K562 (cell line): ENCODE results near the gene DCUN1D4. TPM values are rescaled to one million over a fixed set of nuclear protein-coding genes. Genes with fewer than 3 reads are reported as not detected.
A peak's percentile ranks its signal among the peaks of the same experiment; 100 is the strongest.

Experiments used
- ATAC-seq: fragments of 200-7000 bp; cut with Tn5 transposase; 3 replicates; pipeline ENCODE4 v1.9.1; 2020; ENCODE audit warnings: moderate library complexity
- BruUV-seq: library from RNA; stranded (reverse); fragments of 400-500 nt; replicated peaks from 2 replicates; lab custom pipeline; 2021; lab: Mats Ljungman, UMichigan
- CTCF ChIA-PET: fragments of 300-600 bp; formaldehyde crosslinking; extraction: SDS; loops from one replicate; lab custom pipeline; 2021; ENCODE audit warnings: low intra/inter-chr PET ratio; lab: Yijun Ruan, JAX
- POLR2A ChIA-PET: fragments of 300-600, 350-650 bp; sonication (Branson Sonifier 250); formaldehyde crosslinking; extraction: SDS; loops from one replicate; lab custom pipeline; 2021; ENCODE audit warnings: antibody characterized with exemption, inconsistent platforms; lab: Yijun Ruan, JAX
- DNase-seq, 4 experiments: peaks; one replicate each; pipeline versions ENCODE4 v3.0.0 to v3.0.0-alpha.2; 2011 to 2018; ENCODE audit warnings: low spot score in 3 of 4, mixed read lengths in 3 of 4; ENCODE audit errors: extremely low read depth in 1 of 4
- FAIRE-seq: peaks from 2 replicates; lab custom pipeline; 2011; peaks lifted over from hg19 to GRCh38; lab: Jason Lieb, UNC
- H2AFZ ChIP-seq: 2 replicates; pipeline ENCODE4 v1.6.0; 2011; ENCODE audit warnings: low read depth, low read length, control low read depth, inconsistent platforms
- H3K27ac ChIP-seq: fragments of 200-600 bp; 3 replicates; pipeline ENCODE4 v1.8.0; 2011; ENCODE audit warnings: low read depth, mild to moderate bottlenecking, control low read depth, inconsistent platforms, low read length, moderate library complexity, mixed read lengths; ENCODE audit errors: extremely low read depth
- H3K27me3 ChIP-seq, 2 experiments: fragments of 300-600 bp in 1 of 2; 2 replicates in 1 of 2; 3 replicates in 1 of 2; pipeline versions ENCODE4 v1.6.0 to v1.8.0; 2011; ENCODE audit warnings: inconsistent platforms in 2 of 2, low read length in 2 of 2, mild to moderate bottlenecking in 1 of 2, mixed read lengths in 1 of 2, moderate library complexity in 1 of 2; ENCODE audit not compliant: control insufficient read depth in 2 of 2, insufficient read depth in 2 of 2
- H3K36me3 ChIP-seq: fragments of 300-600 bp; 3 replicates; pipeline ENCODE4 v1.8.0; 2011; ENCODE audit warnings: mild to moderate bottlenecking, low read length, inconsistent platforms; ENCODE audit not compliant: control insufficient read depth, insufficient read depth
- H3K4me1 ChIP-seq, 2 experiments: fragments of 200-600 bp in 1 of 2; replicated peaks in 1 of 2; 2 replicates in 1 of 2; 3 replicates in 1 of 2; pipeline versions ENCODE4 v1.5.1 to v1.8.0; 2011; ENCODE audit warnings: inconsistent platforms in 2 of 2, low read length in 2 of 2, mild to moderate bottlenecking in 1 of 2, mixed read lengths in 1 of 2, moderate library complexity in 1 of 2; ENCODE audit not compliant: control insufficient read depth in 2 of 2, insufficient read depth in 2 of 2
- H3K4me2 ChIP-seq: 2 replicates; pipeline ENCODE4 v1.6.1; 2011; ENCODE audit warnings: low read length, control low read depth, inconsistent platforms, mixed read lengths; ENCODE audit not compliant: insufficient read depth
- H3K4me3 ChIP-seq: fragments of 200-600 bp; sonication (generic), shearing (Covaris generic); 2 replicates; pipeline ENCODE4 v1.5.1; 2016; ENCODE audit warnings: control low read depth, inconsistent platforms
- H3K79me2 ChIP-seq: fragments of 200-600 bp; 3 replicates; pipeline ENCODE4 v1.8.0; 2011; ENCODE audit warnings: low read length, inconsistent platforms; ENCODE audit not compliant: control insufficient read depth, insufficient read depth
- H3K9ac ChIP-seq, 2 experiments: 2 replicates each; pipeline versions ENCODE4 v1.6.0 to v1.6.1; 2011; ENCODE audit warnings: low read depth in 2 of 2, low read length in 2 of 2, control low read depth in 1 of 2, inconsistent platforms in 1 of 2, mild to moderate bottlenecking in 1 of 2, mixed read lengths in 1 of 2; ENCODE audit not compliant: insufficient read depth in 1 of 2
- H3K9me1 ChIP-seq: one replicate; pipeline ENCODE4 v1.6.0; 2011; ENCODE audit warnings: inconsistent platforms, mild to moderate bottlenecking, low read length, moderate library complexity; ENCODE audit not compliant: control insufficient read depth, insufficient read depth
- H3K9me3 ChIP-seq: replicated peaks from 2 replicates; pipeline ENCODE4 v1.5.1; 2011; ENCODE audit warnings: low read depth, low read length, inconsistent platforms; ENCODE audit not compliant: control insufficient read depth, insufficient read depth
- H4K20me1 ChIP-seq: replicated peaks from 2 replicates; pipeline ENCODE4 v1.6.1; 2011; ENCODE audit warnings: low read length, inconsistent platforms, mixed read lengths; ENCODE audit not compliant: control insufficient read depth, insufficient read depth
- C11orf30 ChIP-seq: fragments of 450-650 bp; IDR thresholded peaks from 2 replicates; pipeline ENCODE4 v1.6.1; 2016; ENCODE audit warnings: low read depth, mild to moderate bottlenecking
- CCNT2 ChIP-seq: IDR thresholded peaks from 2 replicates; pipeline ENCODE4 v1.6.1; 2011; ENCODE audit warnings: borderline replicate concordance, low read depth, mild to moderate bottlenecking, moderate library complexity, mixed read lengths, low read length; ENCODE audit not compliant: insufficient read length; ENCODE audit errors: extremely low read depth
- CREM ChIP-seq: IDR thresholded peaks from 2 replicates; pipeline ENCODE4 v1.6.1; 2014; ENCODE audit warnings: antibody characterized with exemption, low read depth
- FOSL1 ChIP-seq: fragments of 200-800 bp; sonication (Bioruptor generic); conservative IDR thresholded peaks from 2 replicates; pipeline ENCODE4 v1.6.1; 2016; ENCODE audit warnings: missing genetic modification characterization, missing compliant biosample characterization
- MIER1 ChIP-seq: fragments of 450-650 bp; IDR thresholded peaks from 2 replicates; pipeline ENCODE4 v1.6.1; 2016; ENCODE audit warnings: antibody characterized with exemption, mild to moderate bottlenecking, low read depth
- NR2F6 ChIP-seq: fragments of 450-650 bp; formaldehyde crosslinking; IDR thresholded peaks from 2 replicates; pipeline ENCODE4 v1.4.0; 2020; ENCODE audit warnings: mild to moderate bottlenecking
- NUFIP1 ChIP-seq: fragments of 450-650 bp; IDR thresholded peaks from 2 replicates; pipeline ENCODE4 v1.6.1; 2018; ENCODE audit not compliant: partially characterized antibody
- POLR2B ChIP-seq: fragments of 450-650 bp; IDR thresholded peaks from 2 replicates; pipeline ENCODE4 v1.6.1; 2018; ENCODE audit warnings: low read depth; ENCODE audit not compliant: partially characterized antibody
- POLR2G ChIP-seq: fragments of 200-400 bp; formaldehyde crosslinking; IDR thresholded peaks from 2 replicates; pipeline ENCODE4 v1.6.1; 2017; ENCODE audit warnings: low read depth, mild to moderate bottlenecking, antibody characterized with exemption, low read length, moderate library complexity
- PTBP1 ChIP-seq: fragments of 200-400 bp; formaldehyde crosslinking; IDR thresholded peaks from 2 replicates; pipeline ENCODE4 v1.6.1; 2017; ENCODE audit warnings: low read depth, low read length
- TBL1XR1 ChIP-seq, 2 experiments: IDR thresholded peaks; 2 replicates each; pipeline ENCODE4 v1.6.1; 2012; ENCODE audit warnings: improper control_type of control experiment in 2 of 2, low read length in 2 of 2, mild to moderate bottlenecking in 1 of 2
- TEAD2 ChIP-seq: fragments of 450-650 bp; IDR thresholded peaks from 2 replicates; pipeline ENCODE4 v1.6.1; 2016; ENCODE audit warnings: missing genetic modification characterization, control low read depth, missing compliant biosample characterization
- U2AF1 ChIP-seq: fragments of 200-400 bp; formaldehyde crosslinking; optimal IDR thresholded peaks from 2 replicates; pipeline ENCODE3; 2017; ENCODE audit warnings: mild to moderate bottlenecking, low read depth, low read length, moderate library complexity
- YY1 ChIP-seq, 3 experiments: IDR thresholded peaks; 2 replicates each; pipeline ENCODE4 v1.6.1; 2011; ENCODE audit warnings: low read length in 2 of 3, mild to moderate bottlenecking in 2 of 3, moderate library complexity in 2 of 3, borderline replicate concordance in 1 of 3, control low read depth in 1 of 3, low read depth in 1 of 3; ENCODE audit not compliant: insufficient read depth in 3 of 3, insufficient replicate concordance in 2 of 3, control insufficient read depth in 1 of 3, insufficient read length in 1 of 3; ENCODE audit errors: extremely low read depth in 1 of 3
- ZBTB17 ChIP-seq: fragments of 450-650 bp; formaldehyde crosslinking; IDR thresholded peaks from 2 replicates; pipeline ENCODE4 v1.4.0; 2020; ENCODE audit warnings: mild to moderate bottlenecking
- ZBTB9 ChIP-seq: fragments of 450-650 bp; formaldehyde crosslinking; IDR thresholded peaks from 2 replicates; pipeline ENCODE4 v1.4.0; 2020; ENCODE audit warnings: mild to moderate bottlenecking, moderate library complexity
- ZC3H4 ChIP-seq: sonication (generic); formaldehyde crosslinking; IDR thresholded peaks from 2 replicates; pipeline ENCODE4 v1.9.0; 2021; ENCODE audit warnings: missing genetic modification reagents, borderline replicate concordance
- ZC3H8 ChIP-seq: fragments of 450-650 bp; IDR thresholded peaks from 2 replicates; pipeline ENCODE4 v1.6.1; 2017
- ZNF395 ChIP-seq: fragments of 200-800 bp; sonication (Bioruptor generic); IDR thresholded peaks from 2 replicates; pipeline ENCODE4 v1.6.1; 2017; ENCODE audit warnings: missing genetic modification characterization, missing compliant biosample characterization
- WGBS: fragments of 100-300 bp; shearing (Covaris generic); methylation state at CpG from one replicate; pipeline ENCODE4 v1.1.6; 2016; ENCODE audit warnings: low coverage, mixed read lengths; ENCODE audit not compliant: insufficient coverage; ENCODE audit errors: missing lambda C conversion rate; 5-methylcytosine and 5-hydroxymethylcytosine counted together
- in situ Hi-C: fragments of 300-500 bp; cut with MboI; formaldehyde crosslinking; loops from 4 replicates; pipeline ENCODE4 v1.15.0; 2018; ENCODE audit warnings: inconsistent platforms, mixed read lengths
- intact Hi-C: fragments of 100-400 bp; cut with micrococcal nuclease; formaldehyde crosslinking; loops from 2 replicates; pipeline ENCODE4 v1.14.2; 2022
- polyA plus RNA-seq, 8 experiments: library from polyadenylated mRNA; depleted of rRNA in 4 of 8; stranded (reverse) in 5 of 8; unstranded in 3 of 8; fragments of >200 nt; fragmentation: Nextera tagmentation in 2 of 8; fragmentation: Illumina TruSeq in 1 of 8; extraction: Ambion mirVana in 2 of 8; extraction: Trizol in 1 of 8; gene quantifications; 2 replicates each; pipeline versions ENCODE4 v1.2.1 to v1.2.3, GENCODE V29; 2011 to 2014; ENCODE audit warnings: inconsistent platforms in 1 of 8, missing spikeins in 1 of 8
- total RNA-seq, 7 experiments: library from RNA; depleted of rRNA in 6 of 7; stranded (reverse); fragments of >200 nt in 6 of 7; fragmentation: Illumina TruSeq in 2 of 7; extraction: Trizol in 2 of 7; gene quantifications; 2 replicates each; pipeline versions ENCODE4 v1.2.1 to v1.2.3, GENCODE V29; 2011 to 2021; ENCODE audit warnings: low replicate concordance in 1 of 7

DCUN1D4 gene
- total and polyA plus RNA-seq, 9 of the 15 experiments (the other 6 are each of a cell fraction or from before 2014, with no cell fraction given): 15.1 to 73.5 (median 23.0) TPM

- Histone ChIP-seq H3K9me3 (no peaks in the 10 kb centered on the region), H2AFZ (peak overlapping the region; percentile 26), H3K79me2 (no peaks in the 10 kb centered on the region), H3K4me1 (peaks cover 0 to 3% of the 10 kb centered on the region in 2 experiments; a peak in 2 of 5 replicates), H3K4me2 (no peak overlapping the region), H3K27me3 (no peaks in the 10 kb centered on the region), H3K27ac (peak overlapping the region; percentile 47), H3K4me3 (no peak overlapping the region), H4K20me1 (no peaks in the 10 kb centered on the region), H3K36me3 (peaks cover 68% of the 10 kb centered on the region), H3K9ac (no peak overlapping the region), H3K9me1 (no peaks in the 10 kb centered on the region)
- peak; percentile 99 for FAIRE-seq
- 5% methylated on average over 2 of the region's 2 CpGs for WGBS
- CTCF ChIA-PET: no interaction called here
- POLR2A ChIA-PET: no interaction called here
- no TSS peak for BruUV-seq
- peak; percentile 79 to 83 (median 80) for DNase-seq
- intact Hi-C loops: no loop called here
- ATAC-seq: peak; percentile 100
- in situ Hi-C loops: no loop called here
- no peak for TF ChIP-seq ZNF395 (CRISPR knock-in tag)
- TF ChIP-seq C11orf30: peak; percentile 88
- TF ChIP-seq ZBTB17: no peak
- no peak for TF ChIP-seq ZC3H4 (CRISPR knock-in tag)
- no peak for TF ChIP-seq YY1 (IDR thresholded peaks at IDR 0.05; ENCODE audit: borderline replicate concordance in 1 of 3, control insufficient read depth in 1 of 3, extremely low read depth in 1 of 3, insufficient read depth in 3 of 3, insufficient read length in 1 of 3, insufficient replicate concordance in 2 of 3, low read depth in 1 of 3, low read length in 2 of 3)
- no peak for TF ChIP-seq POLR2B
- TF ChIP-seq NR2F6 (CRISPR knock-in tag): no peak
- TF ChIP-seq TEAD2 (tag): no peak
- TF ChIP-seq POLR2G: no peak
- no peak for TF ChIP-seq CCNT2
- TF ChIP-seq MIER1: no peak
- TF ChIP-seq NUFIP1: no peak
- TF ChIP-seq TBL1XR1 (IDR thresholded peaks at IDR 0.05; ENCODE audit: low read length in 2 of 2): peak in 1 of 2 experiments; percentile 36; a peak in 1 of 4 replicates
- TF ChIP-seq PTBP1: no peak
- TF ChIP-seq ZC3H8: no peak
- peak; percentile 27; the same call in 1 of the 2 replicates for TF ChIP-seq FOSL1 (tag)
- no peak for TF ChIP-seq ZBTB9 (CRISPR knock-in tag)
- TF ChIP-seq CREM: peak; percentile 43; the same call in 1 of the 2 replicates
- TF ChIP-seq U2AF1: no peak
Observed at GRCh38 chr4:51895816-51896408, 53.0 kb downstream of the DCUN1D4 start.
